Upper lobe of right lung (tissue), 1 donor: ENCODE data around the gene CCDC6. TPM values are rescaled to one million over a fixed set of nuclear protein-coding genes. Genes with fewer than 3 reads are reported as not detected.

Experiments
- ATAC-seq: fragments of 200-7000 bp; cut with Tn5 transposase; one replicate; pipeline ENCODE4 v1.9.1; 2020; ENCODE audit warnings: mild to moderate bottlenecking, moderate library complexity
- DNase-seq: peaks from one replicate; pipeline ENCODE4 v3.0.0-alpha.2; 2020
- H3K27ac ChIP-seq: fragments of 200-600 bp; one replicate; pipeline ENCODE4 v1.8.0; 2022
- H3K27me3 ChIP-seq: fragments of 200-600 bp; one replicate; pipeline ENCODE4 v1.8.0; 2022; ENCODE audit warnings: mild to moderate bottlenecking
- H3K36me3 ChIP-seq: fragments of 200-600 bp; one replicate; pipeline ENCODE4 v1.8.0; 2022
- H3K4me1 ChIP-seq: fragments of 200-600 bp; one replicate; pipeline ENCODE4 v1.8.0; 2022
- H3K4me3 ChIP-seq: fragments of 200-600 bp; one replicate; pipeline ENCODE4 v1.8.0; 2022; ENCODE audit warnings: mild to moderate bottlenecking
- H3K9me3 ChIP-seq: fragments of 200-600 bp; one replicate; pipeline ENCODE4 v1.8.0; 2022
- CTCF ChIP-seq: fragments of 200-600 bp; IDR thresholded peaks from one replicate; pipeline ENCODE4 v1.8.0; 2022; ENCODE audit warnings: antibody characterized with exemption
- intact Hi-C: fragments of 100-400 bp; cut with DNase I; formaldehyde crosslinking; loops from one replicate; pipeline ENCODE4 v1.11.0; 2022
- total RNA-seq: library from RNA; stranded (reverse); fragmentation: NEBNext Ultra II Directional; extraction: Animal tissue kit (Norgen Biotek cat#: 25700); gene quantifications from one replicate; pipeline ENCODE4 v1.2.1, GENCODE V29; 2021
- donor health status: DM: no; HTN: yes; CAD: no; lungs with severe emphysema.

CCDC6 gene
- total RNA-seq, 1 donor from 2014 or later = 55.7 TPM

DNA sequence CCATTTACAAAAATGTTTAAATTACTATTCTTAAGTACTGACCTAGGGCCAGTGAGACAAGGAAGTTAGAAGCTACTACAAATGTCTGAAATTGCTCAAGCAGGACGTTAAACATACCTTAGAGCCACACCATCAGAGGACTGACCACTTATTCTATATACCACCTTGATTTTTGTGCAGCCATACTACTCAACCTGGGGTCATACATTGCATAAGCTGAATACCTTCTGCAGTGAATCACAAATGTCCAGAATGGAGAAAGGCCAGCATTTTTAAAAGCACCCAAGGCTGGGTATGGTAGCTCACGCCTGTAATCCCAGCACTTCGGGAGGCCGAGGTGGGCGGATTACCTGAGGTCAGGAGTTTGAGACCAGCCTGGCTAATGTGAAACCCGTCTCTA, 131.9 kb downstream of the CCDC6 start:
- Histone ChIP-seq H3K27ac (no peak overlapping the region), H3K4me3 (no peak overlapping the region), H3K4me1 (no peaks in the 10 kb centered on the region), H3K36me3 (no peaks in the 10 kb centered on the region), H3K27me3 (no peaks in the 10 kb centered on the region), H3K9me3 (no peaks in the 10 kb centered on the region)
- ATAC-seq (no peak), DNase-seq (no peak)
- no peak for TF ChIP-seq CTCF
- intact Hi-C loops = no loop called here

GRCh38 chr10:59773088-59773487, 133.3 kb downstream of the CCDC6 start:
- H3K27ac ChIP-seq = no peak overlapping the region
- intact Hi-C loops = no loop called here

DNA sequence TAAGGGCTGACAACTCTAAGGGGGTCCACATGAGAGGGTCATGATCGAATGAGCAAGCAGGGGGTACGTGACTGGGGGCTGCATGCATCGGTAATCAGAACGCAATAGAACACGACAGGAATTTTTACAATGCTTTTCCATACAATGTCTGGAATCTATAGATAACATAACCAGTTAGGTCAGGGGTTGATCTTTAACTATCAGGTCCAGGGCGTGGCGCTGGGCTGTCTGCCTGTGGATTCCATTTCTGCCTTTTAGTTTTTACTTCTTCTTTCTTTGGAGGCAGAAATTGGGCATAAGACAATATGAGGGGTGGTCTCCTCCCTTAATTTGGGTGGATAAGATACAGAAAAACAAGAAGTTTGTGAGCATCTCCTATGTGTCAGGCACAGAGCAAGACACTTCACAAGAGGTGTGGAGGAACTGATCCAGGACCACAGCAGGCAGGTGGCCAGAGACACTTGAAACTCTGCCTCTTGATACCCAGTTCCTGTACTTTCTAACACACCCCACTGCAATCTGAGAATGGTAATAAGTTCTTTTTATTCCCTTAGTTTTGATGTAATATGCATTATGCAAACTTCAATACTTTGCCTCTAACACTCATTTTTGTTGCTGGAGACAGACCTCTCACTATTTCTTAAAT, 135.1 kb downstream of the CCDC6 start:
- no peaks in the 10 kb centered on the region for H3K36me3 ChIP-seq
- no peaks in the 10 kb centered on the region for H3K4me1 ChIP-seq
- no peak overlapping the region for H3K4me3 ChIP-seq
- H3K27ac ChIP-seq = no peak overlapping the region
- no peak for ATAC-seq
- H3K9me3 ChIP-seq = no peaks in the 10 kb centered on the region
- DNase-seq = no peak
- intact Hi-C loops = no loop called here
- H3K27me3 ChIP-seq = no peaks in the 10 kb centered on the region
- no peak for TF ChIP-seq CTCF

More at GRCh38 chr10:59773088-59773487, 133.3 kb downstream of the CCDC6 start:
- Histone ChIP-seq H3K4me1 (no peaks in the 10 kb centered on the region), H3K4me3 (no peak overlapping the region), H3K27me3 (no peaks in the 10 kb centered on the region), H3K36me3 (no peaks in the 10 kb centered on the region), H3K9me3 (no peaks in the 10 kb centered on the region)
- DNase-seq (no peak), ATAC-seq (no peak)
- no peak for TF ChIP-seq CTCF

DNA sequence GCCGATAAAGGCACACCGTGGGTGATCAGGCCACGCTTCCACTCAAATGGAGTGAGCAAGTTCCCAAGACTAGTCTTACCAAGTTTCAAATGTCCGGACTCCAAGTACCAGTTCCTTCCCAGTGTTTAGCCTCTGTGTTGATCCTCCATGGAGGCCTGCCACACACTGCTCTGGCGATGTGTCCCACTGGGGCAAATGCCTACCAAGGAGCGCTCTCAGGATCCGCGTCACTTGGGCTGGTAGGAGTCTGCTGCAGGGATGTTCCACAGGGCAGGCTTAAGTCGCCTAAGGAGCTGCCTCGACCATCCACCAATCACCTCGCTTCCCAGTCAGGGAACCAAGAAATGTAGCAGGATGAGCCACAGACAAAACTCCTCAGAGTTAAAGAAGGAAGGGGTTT, 135.7 kb downstream of the CCDC6 start:
- DNase-seq = no peak
- H3K4me1 ChIP-seq = no peaks in the 10 kb centered on the region
- TF ChIP-seq CTCF = no peak
- no peak for ATAC-seq
- H3K27me3 ChIP-seq = no peaks in the 10 kb centered on the region
- no peaks in the 10 kb centered on the region for H3K36me3 ChIP-seq
- intact Hi-C loops = no loop called here
- H3K4me3 ChIP-seq = no peak overlapping the region
- no peak overlapping the region for H3K27ac ChIP-seq
- no peaks in the 10 kb centered on the region for H3K9me3 ChIP-seq

- no peak for TF ChIP-seq CTCF
- Histone ChIP-seq H3K4me3 (no peak overlapping the region), H3K27me3 (no peaks in the 10 kb centered on the region), H3K4me1 (no peaks in the 10 kb centered on the region), H3K27ac (no peak overlapping the region), H3K36me3 (no peaks in the 10 kb centered on the region), H3K9me3 (no peaks in the 10 kb centered on the region)
- intact Hi-C loops = no loop called here
- DNase-seq (no peak), ATAC-seq (no peak)
Measured at GRCh38 chr10:59762505-59762904, 143.9 kb downstream of the CCDC6 start.

- Histone ChIP-seq H3K9me3 (no peaks in the 10 kb centered on the region), H3K27ac (no peak overlapping the region), H3K36me3 (no peaks in the 10 kb centered on the region), H3K4me1 (no peaks in the 10 kb centered on the region), H3K27me3 (no peaks in the 10 kb centered on the region), H3K4me3 (no peak overlapping the region)
- no peak for TF ChIP-seq CTCF
- intact Hi-C loops = no loop called here
- DNase-seq = no peak
- ATAC-seq = no peak
Measured at GRCh38 chr10:59757966-59758365, 148.4 kb downstream of the CCDC6 start.
